ENCODE measurements around the gene RPS16. TPM values are rescaled to one million over a fixed set of nuclear protein-coding genes. Genes with fewer than 3 reads are reported as not detected.

Gene RPS16
- total and polyA plus RNA-seq, 9 of the 15 experiments (the other 6 are each of a cell fraction or from before 2014, with no cell fraction given) = 82.6 to 3,671 (median 2,204) TPM

GRCh38 chr19:39410017-39410830, 25.5 kb downstream of the RPS16 start (continued):
- TF ChIP-seq EWSR1 (IDR thresholded peaks at IDR 0.05; ENCODE audit: borderline replicate concordance, low read depth, partially characterized antibody) = no peak
- no peak for TF ChIP-seq SP2 (IDR thresholded peaks at IDR 0.05; ENCODE audit: extremely low read depth, low read depth, low read length, poor library complexity, severe bottlenecking)
- TF ChIP-seq CREB1 (IDR thresholded peaks at IDR 0.05) = 0 out of 2 replicates have a peak, but pooled peaks have one; percentile 12
- 0 out of 2 replicates have a peak, but pooled peaks have one; percentile 24 for TF ChIP-seq CREB1 (CRISPR knock-in tag; IDR thresholded peaks at IDR 0.05)
- no peak for TF ChIP-seq NR4A1 (CRISPR knock-in tag; IDR thresholded peaks at IDR 0.05)
- 0 out of 2 replicates have a peak, but pooled peaks have one; percentile 35 for TF ChIP-seq NR4A1 (tag; IDR thresholded peaks at IDR 0.05)
- peak; percentile 27; the same call in 1 of the 2 replicates for TF ChIP-seq MTA3 (IDR thresholded peaks at IDR 0.05; ENCODE audit: borderline replicate concordance)
- TF ChIP-seq RAD21 (CRISPR knock-in tag; conservative IDR thresholded peaks at IDR 0.05 in 1 of 2, IDR thresholded peaks at IDR 0.05 in 1 of 2) = no peak
- TF ChIP-seq ZNF3 (CRISPR knock-in tag; IDR thresholded peaks at IDR 0.05) = no peak
- no peak for TF ChIP-seq BRCA1 (IDR thresholded peaks at IDR 0.05)
- no peak for TF ChIP-seq BRCA1 (CRISPR knock-in tag; IDR thresholded peaks at IDR 0.05)
- no peak for TF ChIP-seq ZNF23 (CRISPR knock-in tag; IDR thresholded peaks at IDR 0.05)
- no peak for TF ChIP-seq CEBPG (CRISPR knock-in tag; IDR thresholded peaks at IDR 0.05)
- TF ChIP-seq CEBPG (tag; conservative IDR thresholded peaks at IDR 0.05 in 1 of 2, IDR thresholded peaks at IDR 0.05 in 1 of 2) = no peak
- TF ChIP-seq SLC30A9 (CRISPR knock-in tag; IDR thresholded peaks at IDR 0.05) = no peak
- TF ChIP-seq ZFP91 (CRISPR knock-in tag; IDR thresholded peaks at IDR 0.05) = no peak
- no peak for TF ChIP-seq HNRNPLL (IDR thresholded peaks at IDR 0.05; ENCODE audit: low read depth, low read length, poor library complexity, severe bottlenecking)
- TF ChIP-seq HDAC1 (IDR thresholded peaks at IDR 0.05) = peak in 1 of 2 experiments; percentile 94; a peak in 2 of 4 replicates
- TF ChIP-seq SNIP1 (IDR thresholded peaks at IDR 0.05; ENCODE audit: low read depth) = peak; percentile 50
- no peak for TF ChIP-seq SAP30 (IDR thresholded peaks at IDR 0.05; ENCODE audit: borderline replicate concordance, insufficient read depth, low read depth, low read length, poor library complexity, severe bottlenecking)
- TF ChIP-seq FOXP1 (CRISPR knock-in tag; IDR thresholded peaks at IDR 0.05) = no peak
- TF ChIP-seq CREBBP (IDR thresholded peaks at IDR 0.05; ENCODE audit: low read depth, low read length) = no peak
- no peak for TF ChIP-seq ZNF347 (CRISPR knock-in tag; IDR thresholded peaks at IDR 0.05; ENCODE audit: low read depth)
- no peak for TF ChIP-seq ID3 (CRISPR knock-in tag; IDR thresholded peaks at IDR 0.05)
- TF ChIP-seq ID3 (tag; IDR thresholded peaks at IDR 0.05) = no peak
- peak; percentile 99; the same call in 1 of the 2 replicates for TF ChIP-seq HDGF (IDR thresholded peaks at IDR 0.05)

Data from K562 (cell line).